Epidermal melanocyte (primary cell): Measurements from ENCODE around the gene CCDC14.
A peak's percentile ranks its signal among the peaks of the same experiment; 100 is the strongest.
"Not testable (repeated sequence)": the region's sequence is repeated elsewhere in the genome, so short reads cannot be mapped to it uniquely, and the experiment has no call there.

Experiments
- DNase-seq: peaks from one replicate; pipeline ENCODE4 v3.0.0; 2011; ENCODE audit warnings: low spot score; ENCODE audit not compliant: insufficient read length

Gene CCDC14

GRCh38 chr3:123967260-123967659, 6.2 kb upstream of the CCDC14 start:
- not testable (repeated sequence) for DNase-seq

- DNase-seq = not testable (repeated sequence)
Observed at GRCh38 chr3:123966799-123967198, 5.8 kb upstream of the CCDC14 start.

- not testable (repeated sequence) for DNase-seq
Observed at GRCh38 chr3:123964793-123965192, 3.8 kb upstream of the CCDC14 start.

- DNase-seq = no peak
Observed at GRCh38 chr3:123961508-123961856, 453 bp upstream of the CCDC14 start.

GRCh38 chr3:123953735-123954134, 7.3 kb downstream of the CCDC14 start:
- DNase-seq = no peak

GRCh38 chr3:123952844-123953520, 8.0 kb downstream of the CCDC14 start:
- no peak for DNase-seq

GRCh38 chr3:123951522-123952447, 9.2 kb downstream of the CCDC14 start:
- no peak for DNase-seq

GRCh38 chr3:123949641-123950040, 11.4 kb downstream of the CCDC14 start:
- DNase-seq = no peak

GRCh38 chr3:123948449-123948848, 12.6 kb downstream of the CCDC14 start:
- no peak for DNase-seq

- DNase-seq = no peak
Observed at GRCh38 chr3:123947482-123947881, 13.5 kb downstream of the CCDC14 start.

GRCh38 chr3:123941542-123941941, 19.5 kb downstream of the CCDC14 start:
- no peak for DNase-seq

- peak; percentile 19 for DNase-seq
Observed at GRCh38 chr3:123941121-123941520, 19.9 kb downstream of the CCDC14 start.

- DNase-seq = no peak
Observed at GRCh38 chr3:123939706-123940105, 21.3 kb downstream of the CCDC14 start.

- no peak for DNase-seq
Observed at GRCh38 chr3:123936400-123936799, 24.6 kb downstream of the CCDC14 start.

GRCh38 chr3:123935830-123936229, 25.2 kb downstream of the CCDC14 start:
- no peak for DNase-seq

- DNase-seq = no peak
Observed at GRCh38 chr3:123934250-123934649, 26.8 kb downstream of the CCDC14 start.

GRCh38 chr3:123930445-123930844, 30.6 kb downstream of the CCDC14 start:
- no peak for DNase-seq

- no peak for DNase-seq
Observed at GRCh38 chr3:123929325-123929724, 31.7 kb downstream of the CCDC14 start.

GRCh38 chr3:123926396-123926795, 34.6 kb downstream of the CCDC14 start:
- DNase-seq = no peak

GRCh38 chr3:123920868-123921267, 40.2 kb downstream of the CCDC14 start:
- DNase-seq = no peak

- DNase-seq = no peak
Observed at GRCh38 chr3:123920383-123920782, 40.6 kb downstream of the CCDC14 start.

- no peak for DNase-seq
Observed at GRCh38 chr3:123919353-123919752, 41.7 kb downstream of the CCDC14 start.

GRCh38 chr3:123914829-123915228, 46.2 kb downstream of the CCDC14 start:
- DNase-seq = no peak
